Occipital lobe (tissue), 2 donors: ENCODE data around the gene SNAPC2. TPM values are rescaled to one million over a fixed set of nuclear protein-coding genes. Genes with fewer than 3 reads are reported as not detected.

Experiments
- DNase-seq: peaks from one replicate; lab custom pipeline; 2025; lab: John Stamatoyannopoulos, UW
- total RNA-seq: library from RNA; depleted of rRNA; stranded (reverse); fragments of >200 nt; gene quantifications from one replicate; pipeline ENCODE4 v1.2.3, GENCODE V29; 2014

Gene SNAPC2
- total RNA-seq, 1 donor from 2014 or later: 6.2 TPM

- DNase-seq: no peak
These were observed 46.0 kb downstream of the SNAPC2 start for GRCh38 chr19:7965921-7966665.

GRCh38 chr19:7968008-7968795 is 48.1 kb downstream of the SNAPC2 start:
- DNase-seq: no peak

- DNase-seq: no peak
These were observed 48.8 kb downstream of the SNAPC2 start for GRCh38 chr19:7968796-7969554.

- DNase-seq: no peak
These were observed 49.4 kb downstream of the SNAPC2 start for GRCh38 chr19:7969555-7969939.

GRCh38 chr19:7970716-7971448 is 50.7 kb downstream of the SNAPC2 start:
- peak; percentile 23 for DNase-seq

GRCh38 chr19:7971553-7972520 is 51.7 kb downstream of the SNAPC2 start:
- DNase-seq: no peak

Other genes with a start within 250 kb of the SNAPC2 start
- gene MCEMP1, start 243.2 kb upstream of the SNAPC2 start, total RNA-seq: 0.78 TPM
- 16.7 TPM for gene TRAPPC5, start 239.5 kb upstream of the SNAPC2 start, total RNA-seq
- gene FCER2, start 218.2 kb upstream of the SNAPC2 start, total RNA-seq: not detected
- 0.31 TPM for gene CLEC4G, start 188.2 kb upstream of the SNAPC2 start, total RNA-seq
- 0.47 TPM for gene CD209, start 172.8 kb upstream of the SNAPC2 start, total RNA-seq
- gene CLEC4M, start 157.1 kb upstream of the SNAPC2 start, total RNA-seq: not detected
- 44.5 TPM for gene EVI5L, start 90.1 kb upstream of the SNAPC2 start, total RNA-seq
- gene PRR36, start 45.9 kb upstream of the SNAPC2 start, total RNA-seq: 4.1 TPM
- gene LRRC8E, start 31.8 kb upstream of the SNAPC2 start, total RNA-seq: not detected
- 6.7 TPM for gene MAP2K7, start 16.5 kb upstream of the SNAPC2 start, total RNA-seq
- gene TGFBR3L, start 5.5 kb upstream of the SNAPC2 start, total RNA-seq: not detected
- 15.4 TPM for gene CTXN1, start 5.8 kb downstream of the SNAPC2 start, total RNA-seq
- 20.9 TPM for gene TIMM44, start 23.3 kb downstream of the SNAPC2 start, total RNA-seq
- 16.2 TPM for gene ELAVL1, start 85.3 kb downstream of the SNAPC2 start, total RNA-seq
- 0.31 TPM for gene CCL25, start 132.4 kb downstream of the SNAPC2 start, total RNA-seq
- 23.2 TPM for gene FBN3, start 229.3 kb downstream of the SNAPC2 start, total RNA-seq